Psoas muscle (tissue), 8 donors: ENCODE measurements around the gene MAP1LC3B2. TPM values are rescaled to one million over a fixed set of nuclear protein-coding genes. Genes with fewer than 3 reads are reported as not detected.

Source experiments
- ATAC-seq, 4 donors: fragments of 200-7000 bp; cut with Tn5 transposase; one replicate each; pipeline ENCODE4 v1.9.1; 2020; ENCODE audit warnings: moderate library complexity in 3 of 4, mild to moderate bottlenecking in 2 of 4
- DNase-seq, 2 donors: peaks; one replicate each; pipeline ENCODE4 v3.0.0-alpha.2; 2020
- H3K27ac ChIP-seq: fragments of 200-600 bp; one replicate; pipeline ENCODE4 v1.8.0; 2022
- H3K27me3 ChIP-seq, 3 donors: fragments of 200-600 bp in 1 of 3; one replicate each; pipeline versions ENCODE4 v1.6.1 to v1.8.0; 2013 to 2022; ENCODE audit warnings: low read length in 2 of 3, mild to moderate bottlenecking in 2 of 3, moderate library complexity in 1 of 3; ENCODE audit not compliant: insufficient read depth in 3 of 3
- H3K36me3 ChIP-seq, 2 donors: fragments of 200-600 bp in 1 of 2; one replicate each; pipeline versions ENCODE4 v1.6.1 to v1.8.0; 2013 to 2022; ENCODE audit warnings: low read depth in 1 of 2, mild to moderate bottlenecking in 1 of 2, moderate library complexity in 1 of 2; ENCODE audit not compliant: insufficient read depth in 1 of 2
- H3K4me1 ChIP-seq: fragments of 200-600 bp; one replicate; pipeline ENCODE4 v1.8.0; 2022
- H3K4me3 ChIP-seq: fragments of 200-600 bp; one replicate; pipeline ENCODE4 v1.8.0; 2022; ENCODE audit warnings: mild to moderate bottlenecking
- H3K9me3 ChIP-seq: fragments of 200-600 bp; one replicate; pipeline ENCODE4 v1.8.0; 2022
- WGBS, 3 donors: extraction: QIAGEN DNeasy Blood & Tissue Kit; methylation state at CpG; one replicate each; pipeline versions ENCODE4 v1.1.6 to v1.1.7; 2013; 5-methylcytosine and 5-hydroxymethylcytosine counted together
- intact Hi-C, 2 donors: fragments of 100-400 bp; cut with DNase I; formaldehyde crosslinking; loops; one replicate each; pipeline versions ENCODE4 v1.11.0 to v1.14.2; 2022
- polyA plus RNA-seq, 3 donors: library from polyadenylated mRNA; stranded (reverse); fragments of 200-250 nt; gene quantifications; one replicate each; pipeline ENCODE4 v1.2.3, GENCODE V29; 2013
- total RNA-seq, 4 donors: library from RNA; stranded (reverse); fragmentation: NEBNext Ultra II Directional in 2 of 4; extraction: Animal tissue kit (Norgen Biotek cat#: 25700) in 2 of 4; gene quantifications; one replicate each; pipeline versions ENCODE4 v1.2.1 to v1.2.4, GENCODE V29; 2021 to 2023
- TF ChIP-seq, protein P1 (sequence below): fragments of 200-600 bp; IDR thresholded peaks from one replicate; pipeline ENCODE4 v1.8.0; 2022; ENCODE audit warnings: antibody characterized with exemption
- donor health status: healthy with polysubstance abuse.
- donor health status: DM: no; HTN: no; CAD: no; lungs with moderate emphysema.
- donor health status: Bipolar disorder and iron deficiency.
- donor health status: healthy.
- donor health status: DM: yes; HTN: yes; CAD: no.
- donor health status: DM: no; HTN: no; CAD: no.
- donor health status: DM: no; HTN: no; CAD: no.
- donor health status: DM: yes; HTN: yes; CAD: no.

Gene MAP1LC3B2
- total and polyA plus RNA-seq, 7 donors: 1.4 to 9.2 (median 2.3) TPM

DNA sequence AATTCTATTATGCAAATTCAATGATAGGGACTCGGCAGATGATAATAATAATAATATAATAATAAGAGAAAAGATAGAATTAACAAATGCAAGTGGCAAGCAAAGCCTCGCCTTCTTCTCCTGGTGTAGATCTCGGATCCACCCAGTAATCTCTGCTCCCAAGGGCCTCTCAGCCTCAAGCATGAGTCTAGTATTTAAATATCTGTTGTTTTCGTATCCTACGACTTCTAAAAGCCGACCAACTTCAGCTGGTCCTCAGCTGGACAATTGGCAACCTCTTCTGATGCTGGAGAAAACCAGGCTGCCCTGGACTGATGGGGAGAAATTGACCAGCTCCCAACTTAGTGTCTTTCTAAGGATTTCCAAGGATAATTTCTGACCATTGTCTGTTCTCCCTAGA lies 14.0 kb upstream of the MAP1LC3B2 start:
- intact Hi-C loops: no loop called here
- Histone ChIP-seq H3K27me3 (no peaks in the 10 kb centered on the region), H3K9me3 (no peaks in the 10 kb centered on the region), H3K36me3 (no peaks in the 10 kb centered on the region), H3K27ac (no peak overlapping the region), H3K4me1 (peaks cover 14% of the 10 kb centered on the region), H3K4me3 (no peak overlapping the region)
- DNase-seq: no peak
- TF ChIP-seq, protein P1, sequence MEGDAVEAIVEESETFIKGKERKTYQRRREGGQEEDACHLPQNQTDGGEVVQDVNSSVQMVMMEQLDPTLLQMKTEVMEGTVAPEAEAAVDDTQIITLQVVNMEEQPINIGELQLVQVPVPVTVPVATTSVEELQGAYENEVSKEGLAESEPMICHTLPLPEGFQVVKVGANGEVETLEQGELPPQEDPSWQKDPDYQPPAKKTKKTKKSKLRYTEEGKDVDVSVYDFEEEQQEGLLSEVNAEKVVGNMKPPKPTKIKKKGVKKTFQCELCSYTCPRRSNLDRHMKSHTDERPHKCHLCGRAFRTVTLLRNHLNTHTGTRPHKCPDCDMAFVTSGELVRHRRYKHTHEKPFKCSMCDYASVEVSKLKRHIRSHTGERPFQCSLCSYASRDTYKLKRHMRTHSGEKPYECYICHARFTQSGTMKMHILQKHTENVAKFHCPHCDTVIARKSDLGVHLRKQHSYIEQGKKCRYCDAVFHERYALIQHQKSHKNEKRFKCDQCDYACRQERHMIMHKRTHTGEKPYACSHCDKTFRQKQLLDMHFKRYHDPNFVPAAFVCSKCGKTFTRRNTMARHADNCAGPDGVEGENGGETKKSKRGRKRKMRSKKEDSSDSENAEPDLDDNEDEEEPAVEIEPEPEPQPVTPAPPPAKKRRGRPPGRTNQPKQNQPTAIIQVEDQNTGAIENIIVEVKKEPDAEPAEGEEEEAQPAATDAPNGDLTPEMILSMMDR: no peak
- WGBS, 3 donors: 54 to 64% (median 58%) methylated on average over 6 of the region's 6 CpGs
- no peak for ATAC-seq

DNA sequence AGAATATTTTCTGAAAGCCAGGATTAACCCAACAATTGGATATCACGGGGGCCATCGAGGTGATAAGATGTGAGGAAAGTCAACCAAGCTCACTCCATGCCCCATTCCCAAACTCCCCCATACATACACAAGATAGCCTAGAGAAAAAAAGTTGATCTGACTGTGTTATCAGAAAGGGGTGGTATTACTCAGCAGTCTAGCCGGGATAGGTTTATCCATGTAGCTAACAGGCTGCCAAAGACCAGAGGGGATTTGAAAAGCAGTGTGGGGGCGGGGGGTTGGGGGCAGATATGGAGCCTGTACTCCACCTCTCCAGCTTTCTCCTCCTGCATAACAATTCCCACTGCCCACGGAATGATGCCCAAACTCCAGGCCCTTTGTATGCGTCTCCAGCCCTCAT lies 13.2 kb upstream of the MAP1LC3B2 start:
- no peak overlapping the region for H3K4me3 ChIP-seq
- H3K4me1 ChIP-seq: peaks cover 9% of the 10 kb centered on the region
- TF ChIP-seq, protein P1: no peak
- no peaks in the 10 kb centered on the region for H3K36me3 ChIP-seq
- no peak for ATAC-seq
- WGBS, 3 donors: 94 to 98% (median 98%) methylated on average over 6 of the region's 6 CpGs
- no peak overlapping the region for H3K27ac ChIP-seq
- H3K27me3 ChIP-seq: peaks cover 0 to under 1% (median 0%) of the 10 kb centered on the region in 3 donors
- DNase-seq: no peak
- intact Hi-C loops: no loop called here
- no peaks in the 10 kb centered on the region for H3K9me3 ChIP-seq

DNA sequence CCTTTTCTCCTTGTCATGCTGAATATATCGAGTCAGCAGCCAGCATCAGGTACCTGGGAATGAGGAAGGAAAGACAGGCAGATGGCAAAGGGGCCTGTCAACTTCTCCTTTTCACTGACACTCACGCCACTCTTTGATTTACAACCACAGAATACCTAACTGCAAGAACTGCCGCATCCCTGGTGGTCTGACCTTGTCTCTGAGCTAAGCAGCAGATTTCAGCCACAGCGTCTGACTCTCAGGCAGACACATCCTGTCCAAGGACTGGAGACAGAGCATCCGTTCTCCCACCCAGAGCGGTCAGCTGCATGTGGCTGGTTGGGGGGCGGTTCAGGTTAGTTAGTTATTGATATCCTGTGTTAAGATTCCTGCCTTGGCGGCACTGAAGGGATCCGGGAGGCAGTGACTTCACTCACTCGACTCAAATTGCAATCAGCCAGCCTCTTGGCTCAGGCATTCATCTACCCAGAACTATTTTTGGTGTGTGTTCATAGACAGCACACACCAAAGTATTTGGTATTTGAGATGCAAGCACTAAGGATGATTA lies 11.2 kb upstream of the MAP1LC3B2 start:
- 12 to 22% (median 13%) methylated on average over 10 of the region's 10 CpGs for WGBS, 3 donors
- no peaks in the 10 kb centered on the region for H3K36me3 ChIP-seq
- peaks cover 0 to 5% (median 0%) of the 10 kb centered on the region in 3 donors for H3K27me3 ChIP-seq
- no peaks in the 10 kb centered on the region for H3K9me3 ChIP-seq
- TF ChIP-seq, protein P1: no peak
- no peak overlapping the region for H3K4me3 ChIP-seq
- ATAC-seq (peak; percentile 55 to 84 (median 72)), DNase-seq (no peak)
- intact Hi-C loops: no loop called here
- H3K4me1 ChIP-seq: peaks cover 9% of the 10 kb centered on the region
- H3K27ac ChIP-seq: no peak overlapping the region

DNA sequence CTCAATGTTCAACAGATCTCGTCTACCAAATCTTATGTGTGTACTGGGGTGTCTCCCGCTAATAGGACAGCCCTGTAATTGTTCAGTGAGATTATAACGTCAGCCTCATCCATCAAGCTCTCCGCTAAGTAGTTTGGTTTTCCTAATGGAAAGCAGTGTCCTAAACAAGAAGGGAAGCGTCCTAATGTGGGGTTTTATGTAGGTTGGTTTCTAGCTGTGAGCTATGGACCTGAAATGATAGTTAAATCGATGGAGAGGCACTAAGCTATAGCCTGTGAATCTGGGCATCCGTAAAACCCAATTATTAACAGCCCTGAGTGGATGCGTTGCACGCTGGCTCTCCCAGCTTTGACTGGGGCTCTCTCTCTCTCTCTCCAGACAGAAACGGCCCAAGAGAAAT lies 9.2 kb upstream of the MAP1LC3B2 start:
- 87 to 90% (median 90%) methylated on average over 10 of the region's 10 CpGs for WGBS, 3 donors
- intact Hi-C loops: no loop called here

More for the DNA sequence above, 9.2 kb upstream of the MAP1LC3B2 start:
- no peak for DNase-seq
- H3K27ac ChIP-seq: no peak overlapping the region
- ATAC-seq: no peak
- TF ChIP-seq, protein P1: no peak
- no peaks in the 10 kb centered on the region for H3K9me3 ChIP-seq
- H3K4me1 ChIP-seq: peaks cover 9% of the 10 kb centered on the region
- no peak overlapping the region for H3K4me3 ChIP-seq
- H3K36me3 ChIP-seq: no peaks in the 10 kb centered on the region
- H3K27me3 ChIP-seq: peaks cover 0 to 5% (median 0%) of the 10 kb centered on the region in 3 donors
